Placental epithelial cell (primary cell): Measurements from ENCODE around the gene PCDHGA8. TPM values are rescaled to one million over a fixed set of nuclear protein-coding genes. Genes with fewer than 3 reads are reported as not detected.

Experiments used
- total RNA-seq: library from RNA; depleted of rRNA; stranded (reverse); fragments of >200 nt; gene quantifications from 2 replicates; pipeline ENCODE4 v1.2.3, GENCODE V29; 2012

Gene PCDHGA8
- total RNA-seq, 1 donor = 3.5 TPM

GRCh38 chr5:141417494-141418172 lies 25.2 kb downstream of the PCDHGA8 start, which contains the start of gene PCDHGB7:
Gene PCDHGB7, plus strand, starts transcription at chr5:141417677. Its CDS starts 183 bp downstream, at chr5:141417860.

GRCh38 chr5:141420855-141421488 lies 28.5 kb downstream of the PCDHGA8 start, which contains the start of gene PCDHGA11:
Gene PCDHGA11, plus strand, starts transcription at chr5:141421051. Its CDS starts 177 bp downstream, at chr5:141421228.

GRCh38 chr5:141430332-141431113 lies 38.1 kb downstream of the PCDHGA8 start, which contains the start of gene PCDHGA12:
Gene PCDHGA12, plus strand, starts transcription at chr5:141430507. Its CDS starts 253 bp downstream, at chr5:141430760.

Other genes with a start within 250 kb of the PCDHGA8 start
- gene PCDHB6, start 242.6 kb upstream of the PCDHGA8 start, total RNA-seq = 0.11 and 0.39 TPM in 2 replicates
- gene PCDHB7, start 220.0 kb upstream of the PCDHGA8 start, total RNA-seq = 0.22 and 0.79 TPM in 2 replicates
- gene PCDHB8, start 214.8 kb upstream of the PCDHGA8 start, total RNA-seq = under 0.01 TPM in 1 of 2 replicates, not detected in the other
- under 0.01 and 0.11 TPM in 2 replicates for gene PCDHB16, start 210.2 kb upstream of the PCDHGA8 start, total RNA-seq
- gene PCDHB9, start 205.5 kb upstream of the PCDHGA8 start, total RNA-seq = 0.54 TPM in 1 of 2 replicates, not detected in the other
- 0.39 TPM in 1 of 2 replicates, not detected in the other for gene PCDHB10, start 200.3 kb upstream of the PCDHGA8 start, total RNA-seq
- 0.39 TPM in 1 of 2 replicates, not detected in the other for gene PCDHB11, start 193.0 kb upstream of the PCDHGA8 start, total RNA-seq
- under 0.01 and 0.11 TPM in 2 replicates for gene PCDHB12, start 183.9 kb upstream of the PCDHGA8 start, total RNA-seq
- gene PCDHB13, start 178.7 kb upstream of the PCDHGA8 start, total RNA-seq = 0.43 and 0.79 TPM in 2 replicates
- gene PCDHB14, start 169.3 kb upstream of the PCDHGA8 start, total RNA-seq = 0.22 and 1.2 TPM in 2 replicates
- 0.11 and 0.39 TPM in 2 replicates for gene PCDHB15, start 147.2 kb upstream of the PCDHGA8 start, total RNA-seq
- 0.22 and 0.39 TPM in 2 replicates for gene SLC25A2, start 88.6 kb upstream of the PCDHGA8 start, total RNA-seq
- gene TAF7, start 71.8 kb upstream of the PCDHGA8 start, total RNA-seq = 49.9 and 60.9 TPM in 2 replicates
- 0.22 and 0.39 TPM in 2 replicates for gene PCDHGA1, start 62.1 kb upstream of the PCDHGA8 start, total RNA-seq
- gene PCDHGA2, start 53.9 kb upstream of the PCDHGA8 start, total RNA-seq = 0.43 and 1.2 TPM in 2 replicates
- gene PCDHGA3, start 48.8 kb upstream of the PCDHGA8 start, total RNA-seq = 0.33 and 1.2 TPM in 2 replicates
- 0.98 and 2.0 TPM in 2 replicates for gene PCDHGB1, start 42.5 kb upstream of the PCDHGA8 start, total RNA-seq
- 1.5 and 2.7 TPM in 2 replicates for gene PCDHGA4, start 37.6 kb upstream of the PCDHGA8 start, total RNA-seq
- gene PCDHGB2, start 32.6 kb upstream of the PCDHGA8 start, total RNA-seq = 0.33 and 2.4 TPM in 2 replicates
- 0.43 and 1.6 TPM in 2 replicates for gene PCDHGA5, start 28.5 kb upstream of the PCDHGA8 start, total RNA-seq
- gene PCDHGB3, start 22.4 kb upstream of the PCDHGA8 start, total RNA-seq = 3.1 and 5.9 TPM in 2 replicates
- gene PCDHGA6, start 18.7 kb upstream of the PCDHGA8 start, total RNA-seq = 2.6 and 3.9 TPM in 2 replicates
- 2.8 and 5.5 TPM in 2 replicates for gene PCDHGA7, start 9.9 kb upstream of the PCDHGA8 start, total RNA-seq
- gene PCDHGB4, start 4.9 kb upstream of the PCDHGA8 start, total RNA-seq = 12.0 and 13.0 TPM in 2 replicates
- gene PCDHGB5, start 5.3 kb downstream of the PCDHGA8 start, total RNA-seq = 13.7 and 15.4 TPM in 2 replicates
- 4.3 and 5.7 TPM in 2 replicates for gene PCDHGA9, start 10.1 kb downstream of the PCDHGA8 start, total RNA-seq
- 2.3 and 3.1 TPM in 2 replicates for gene PCDHGB6, start 15.4 kb downstream of the PCDHGA8 start, total RNA-seq
- 4.4 and 9.4 TPM in 2 replicates for gene PCDHGA10, start 20.4 kb downstream of the PCDHGA8 start, total RNA-seq
- gene PCDHGB7, start 25.0 kb downstream of the PCDHGA8 start, total RNA-seq = 1.8 and 7.5 TPM in 2 replicates
- gene PCDHGA11, start 28.4 kb downstream of the PCDHGA8 start, total RNA-seq = 6.2 and 9.0 TPM in 2 replicates
- 6.7 and 8.2 TPM in 2 replicates for gene PCDHGA12, start 37.9 kb downstream of the PCDHGA8 start, total RNA-seq
- gene PCDHGC3, start 83.3 kb downstream of the PCDHGA8 start, total RNA-seq = 9.4 and 10.3 TPM in 2 replicates
- 0.54 and 2.4 TPM in 2 replicates for gene PCDHGC4, start 92.4 kb downstream of the PCDHGA8 start, total RNA-seq
- gene PCDHGC5, start 96.4 kb downstream of the PCDHGA8 start, total RNA-seq = 0.22 and 1.6 TPM in 2 replicates
- gene DIAPH1, start 226.4 kb downstream of the PCDHGA8 start, total RNA-seq = 34.2 and 47.4 TPM in 2 replicates
- 60.1 and 66.4 TPM in 2 replicates for gene HDAC3, start 244.2 kb downstream of the PCDHGA8 start, total RNA-seq
- gene RELL2, start 244.4 kb downstream of the PCDHGA8 start, total RNA-seq = 7.5 and 9.7 TPM in 2 replicates